GM23338 (cell line): Measurements from ENCODE around the gene STXBP5. TPM values are rescaled to one million over a fixed set of nuclear protein-coding genes. Genes with fewer than 3 reads are reported as not detected.

Experiments
- ATAC-seq: fragments of 200-7000 bp; cut with Tn5 transposase; 3 replicates; pipeline ENCODE4 v1.9.1; 2020
- DNase-seq: peaks from one replicate; pipeline ENCODE4 v3.0.0-alpha.2; 2015; ENCODE audit warnings: low spot score
- H2AFZ ChIP-seq: fragments of 200-600 bp; sonication (generic); 2 replicates; pipeline ENCODE4 v1.8.0; 2016; ENCODE audit warnings: antibody characterized with exemption, mild to moderate bottlenecking, moderate library complexity
- H3F3A ChIP-seq: fragments of 200-600 bp; sonication (generic); replicated peaks from 2 replicates; pipeline ENCODE4 v1.8.0; 2017; ENCODE audit warnings: antibody characterized with exemption, mixed run types, low read depth
- H3K27ac ChIP-seq: fragments of 200-600 bp; sonication (generic); 2 replicates; pipeline ENCODE4 v1.6.1; 2016; ENCODE audit warnings: low read depth
- H3K27me3 ChIP-seq: fragments of 200-600 bp; sonication (generic); 2 replicates; pipeline ENCODE4 v1.8.0; 2016; ENCODE audit warnings: mild to moderate bottlenecking, mixed run types, moderate library complexity; ENCODE audit not compliant: insufficient read depth
- H3K36me3 ChIP-seq: fragments of 200-600 bp; sonication (generic); 2 replicates; pipeline ENCODE4 v1.8.0; 2016; ENCODE audit warnings: mild to moderate bottlenecking; ENCODE audit not compliant: insufficient read depth
- H3K4me1 ChIP-seq: fragments of 200-600 bp; sonication (generic); 2 replicates; pipeline ENCODE4 v1.8.0; 2016; ENCODE audit warnings: mild to moderate bottlenecking, moderate library complexity; ENCODE audit not compliant: insufficient read depth
- H3K4me2 ChIP-seq: fragments of 200-600 bp; sonication (generic); 2 replicates; pipeline ENCODE4 v1.7.1; 2017; ENCODE audit warnings: mixed run types
- H3K4me3 ChIP-seq: fragments of 200-600 bp; sonication (generic); 2 replicates; pipeline ENCODE4 v1.6.1; 2016; ENCODE audit warnings: mixed run types
- H3K79me2 ChIP-seq: fragments of 200-600 bp; sonication (generic); replicated peaks from 2 replicates; pipeline ENCODE4 v1.8.0; 2017; ENCODE audit warnings: mild to moderate bottlenecking; ENCODE audit not compliant: insufficient read depth
- H3K9me2 ChIP-seq: fragments of 200-600 bp; sonication (generic); 2 replicates; pipeline ENCODE4 v1.8.0; 2017; ENCODE audit not compliant: insufficient read depth
- H4K20me1 ChIP-seq: fragments of 200-600 bp; sonication (generic); replicated peaks from 2 replicates; pipeline ENCODE4 v1.8.0; 2017; ENCODE audit warnings: mild to moderate bottlenecking; ENCODE audit not compliant: insufficient read depth
- H3K27ac Mint-ChIP-seq: 2 replicates; pipeline ENCODE4 v1.8.0; 2020; ENCODE audit warnings: inconsistent platforms, mild to moderate bottlenecking, moderate library complexity, mixed read lengths
- H3K27me3 Mint-ChIP-seq: 3 replicates; pipeline ENCODE4 v1.8.0; 2022; ENCODE audit warnings: low read depth, mild to moderate bottlenecking, moderate library complexity, mixed read lengths, inconsistent platforms; ENCODE audit not compliant: insufficient read depth, poor library complexity
- H3K36me3 Mint-ChIP-seq: 3 replicates; pipeline ENCODE4 v1.8.0; 2021; ENCODE audit warnings: low read depth, mild to moderate bottlenecking, inconsistent platforms, moderate library complexity, mixed read lengths
- H3K4me1 Mint-ChIP-seq: 3 replicates; pipeline ENCODE4 v1.8.0; 2020; ENCODE audit warnings: mild to moderate bottlenecking, inconsistent platforms, mixed read lengths
- H3K4me3 Mint-ChIP-seq: 3 replicates; pipeline ENCODE4 v1.8.0; 2021; ENCODE audit warnings: moderate library complexity, mild to moderate bottlenecking, inconsistent platforms, mixed read lengths
- H3K9me3 Mint-ChIP-seq: 3 replicates; pipeline ENCODE4 v1.8.0; 2020; ENCODE audit warnings: moderate library complexity, mild to moderate bottlenecking, inconsistent platforms, mixed read lengths
- CREB1 ChIP-seq: fragments of 250-450 bp; sonication (Bioruptor Pico); IDR thresholded peaks from 2 replicates; pipeline ENCODE4 v1.5.0; 2020; ENCODE audit warnings: low read depth, mild to moderate bottlenecking, moderate library complexity
- EZH2 ChIP-seq: fragments of 200-600 bp; sonication (generic); IDR thresholded peaks from one replicate; pipeline ENCODE4 v1.8.0; 2017; ENCODE audit warnings: antibody characterized with exemption, mild to moderate bottlenecking, low read depth; ENCODE audit not compliant: unreplicated experiment
- JUNB ChIP-seq: IDR thresholded peaks from one replicate; pipeline ENCODE4 v1.6.1; 2016; ENCODE audit warnings: antibody characterized with exemption; ENCODE audit not compliant: unreplicated experiment
- NANOG ChIP-seq: IDR thresholded peaks from 2 replicates; pipeline ENCODE4 v1.6.1; 2016; ENCODE audit warnings: antibody characterized with exemption, borderline replicate concordance
- POLR2AphosphoS5 ChIP-seq: IDR thresholded peaks from 2 replicates; pipeline ENCODE4 v1.6.1; 2016; ENCODE audit warnings: antibody characterized with exemption, low read depth
- STAT1 ChIP-seq: IDR thresholded peaks from one replicate; pipeline ENCODE4 v1.6.1; 2016; ENCODE audit warnings: antibody characterized with exemption; ENCODE audit not compliant: unreplicated experiment
- ZNF114 ChIP-seq: fragments of 250-450 bp; sonication (Bioruptor Pico); IDR thresholded peaks from 2 replicates; pipeline ENCODE4 v1.5.0; 2020; ENCODE audit warnings: mild to moderate bottlenecking, moderate library complexity
- ZNF331 ChIP-seq: fragments of 250-450 bp; sonication (Bioruptor Pico); IDR thresholded peaks from 2 replicates; pipeline ENCODE4 v1.5.0; 2020; ENCODE audit warnings: low read depth, mild to moderate bottlenecking, moderate library complexity
- polyA plus RNA-seq: library from polyadenylated mRNA; unstranded; fragments of >200 nt; fragmentation: Nextera tagmentation; extraction: Ambion mirVana; gene quantifications from 2 replicates; pipeline ENCODE4 v1.2.1, GENCODE V29; 2016
- total RNA-seq: library from RNA; depleted of rRNA; stranded (reverse); fragments of >200 nt; shearing (Covaris generic); gene quantifications from 2 replicates; pipeline ENCODE4 v1.2.3, GENCODE V29; 2014
- TF ChIP-seq, protein P1 (sequence below): IDR thresholded peaks from one replicate; pipeline ENCODE4 v1.6.1; 2018; ENCODE audit warnings: antibody characterized with exemption; ENCODE audit not compliant: unreplicated experiment
- TF ChIP-seq, protein P2 (sequence below): IDR thresholded peaks from 2 replicates; pipeline ENCODE4 v1.6.1; 2016; ENCODE audit warnings: antibody characterized with exemption
- TF ChIP-seq, protein P3 (sequence below), 2 experiments: fragments of 200-600 bp in 1 of 2; sonication (generic) in 1 of 2; conservative IDR thresholded peaks; 2 replicates each; pipeline versions ENCODE4 v1.5.1 to v1.6.1; 2016 to 2017; ENCODE audit warnings: antibody characterized with exemption in 2 of 2, low read depth in 2 of 2, mild to moderate bottlenecking in 2 of 2, moderate library complexity in 1 of 2

The STXBP5 gene
- total and polyA plus RNA-seq, 2 experiments from 2014 or later: 3.9 to 17.8 TPM

DNA sequence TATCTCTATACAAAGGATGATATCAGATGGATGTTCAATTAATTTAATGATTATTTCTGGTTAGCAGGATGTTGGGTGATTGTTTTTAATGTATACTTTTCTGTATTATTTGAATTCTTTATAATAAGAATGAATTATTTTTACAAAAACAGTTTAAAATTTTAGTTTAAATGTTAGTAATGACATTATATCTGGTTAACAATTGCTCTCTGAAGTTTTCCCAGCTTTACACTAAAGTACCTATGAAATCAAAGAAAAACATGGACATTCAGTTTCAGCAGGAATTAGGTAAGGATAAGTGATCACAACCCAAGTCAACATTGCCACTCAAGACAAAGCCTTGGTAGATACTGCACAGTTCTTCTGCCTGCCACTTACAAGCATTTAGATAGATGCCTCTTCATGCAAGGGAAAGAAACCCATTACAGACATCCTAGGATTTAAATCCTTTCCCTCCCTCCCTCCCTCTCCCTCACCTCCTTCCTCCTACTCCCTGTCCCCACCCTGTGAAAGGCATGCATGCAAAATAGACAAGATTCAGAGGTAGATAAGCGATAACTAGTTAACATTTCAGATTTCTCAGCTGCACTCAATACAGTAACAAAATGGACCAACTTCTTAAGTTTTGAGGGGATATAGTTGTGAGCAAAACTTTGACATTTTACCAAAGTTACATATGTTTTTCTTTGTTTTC lies 143.8 kb downstream of the STXBP5 start (continued):
- TF ChIP-seq NANOG: no peak
- no peak for TF ChIP-seq ZNF114 (CRISPR knock-in tag)
- no peak for TF ChIP-seq JUNB
- no peak for TF ChIP-seq ZNF331
- no peak for TF ChIP-seq POLR2AphosphoS5
- TF ChIP-seq, protein P1, sequence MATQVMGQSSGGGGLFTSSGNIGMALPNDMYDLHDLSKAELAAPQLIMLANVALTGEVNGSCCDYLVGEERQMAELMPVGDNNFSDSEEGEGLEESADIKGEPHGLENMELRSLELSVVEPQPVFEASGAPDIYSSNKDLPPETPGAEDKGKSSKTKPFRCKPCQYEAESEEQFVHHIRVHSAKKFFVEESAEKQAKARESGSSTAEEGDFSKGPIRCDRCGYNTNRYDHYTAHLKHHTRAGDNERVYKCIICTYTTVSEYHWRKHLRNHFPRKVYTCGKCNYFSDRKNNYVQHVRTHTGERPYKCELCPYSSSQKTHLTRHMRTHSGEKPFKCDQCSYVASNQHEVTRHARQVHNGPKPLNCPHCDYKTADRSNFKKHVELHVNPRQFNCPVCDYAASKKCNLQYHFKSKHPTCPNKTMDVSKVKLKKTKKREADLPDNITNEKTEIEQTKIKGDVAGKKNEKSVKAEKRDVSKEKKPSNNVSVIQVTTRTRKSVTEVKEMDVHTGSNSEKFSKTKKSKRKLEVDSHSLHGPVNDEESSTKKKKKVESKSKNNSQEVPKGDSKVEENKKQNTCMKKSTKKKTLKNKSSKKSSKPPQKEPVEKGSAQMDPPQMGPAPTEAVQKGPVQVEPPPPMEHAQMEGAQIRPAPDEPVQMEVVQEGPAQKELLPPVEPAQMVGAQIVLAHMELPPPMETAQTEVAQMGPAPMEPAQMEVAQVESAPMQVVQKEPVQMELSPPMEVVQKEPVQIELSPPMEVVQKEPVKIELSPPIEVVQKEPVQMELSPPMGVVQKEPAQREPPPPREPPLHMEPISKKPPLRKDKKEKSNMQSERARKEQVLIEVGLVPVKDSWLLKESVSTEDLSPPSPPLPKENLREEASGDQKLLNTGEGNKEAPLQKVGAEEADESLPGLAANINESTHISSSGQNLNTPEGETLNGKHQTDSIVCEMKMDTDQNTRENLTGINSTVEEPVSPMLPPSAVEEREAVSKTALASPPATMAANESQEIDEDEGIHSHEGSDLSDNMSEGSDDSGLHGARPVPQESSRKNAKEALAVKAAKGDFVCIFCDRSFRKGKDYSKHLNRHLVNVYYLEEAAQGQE: no peak
- TF ChIP-seq, protein P2, sequence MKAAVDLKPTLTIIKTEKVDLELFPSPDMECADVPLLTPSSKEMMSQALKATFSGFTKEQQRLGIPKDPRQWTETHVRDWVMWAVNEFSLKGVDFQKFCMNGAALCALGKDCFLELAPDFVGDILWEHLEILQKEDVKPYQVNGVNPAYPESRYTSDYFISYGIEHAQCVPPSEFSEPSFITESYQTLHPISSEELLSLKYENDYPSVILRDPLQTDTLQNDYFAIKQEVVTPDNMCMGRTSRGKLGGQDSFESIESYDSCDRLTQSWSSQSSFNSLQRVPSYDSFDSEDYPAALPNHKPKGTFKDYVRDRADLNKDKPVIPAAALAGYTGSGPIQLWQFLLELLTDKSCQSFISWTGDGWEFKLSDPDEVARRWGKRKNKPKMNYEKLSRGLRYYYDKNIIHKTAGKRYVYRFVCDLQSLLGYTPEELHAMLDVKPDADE: no peak
- no peak for TF ChIP-seq CREB1 (CRISPR knock-in tag)

DNA sequence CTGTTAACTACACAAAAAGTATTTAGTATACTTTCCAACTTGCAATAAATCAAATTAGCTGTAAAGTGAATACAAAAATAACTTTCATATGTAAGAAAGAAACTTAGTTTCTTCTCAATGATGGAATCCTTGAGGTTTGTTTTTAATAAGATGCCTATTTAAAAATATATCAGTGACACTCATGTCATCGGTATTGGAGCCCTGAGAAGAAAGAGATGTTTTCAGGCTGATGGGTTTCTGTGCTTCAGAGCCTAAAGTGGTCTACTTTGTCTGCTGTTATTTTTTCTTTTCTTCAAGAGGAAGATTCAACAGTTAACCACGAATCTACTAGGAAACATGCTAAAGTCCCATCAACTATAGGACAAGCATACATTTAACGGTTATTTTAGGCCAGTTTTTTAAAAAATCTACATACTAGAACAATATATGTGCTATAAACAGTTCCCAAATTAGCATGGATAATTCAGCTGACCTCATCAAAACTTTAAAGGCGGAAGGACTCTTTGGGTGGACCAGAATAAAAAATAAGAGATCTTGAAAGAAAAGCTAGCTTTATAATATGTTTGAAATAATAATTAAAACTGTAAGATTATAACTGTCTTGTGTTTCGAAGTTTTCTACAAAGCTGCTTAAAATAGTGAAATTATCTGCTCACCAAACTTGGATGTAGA lies 157.2 kb downstream of the STXBP5 start:
- DNase-seq: no peak
- no peaks in the 10 kb centered on the region for H3K27me3 Mint-ChIP-seq
- TF ChIP-seq EZH2: no peak
- TF ChIP-seq, protein P3, sequence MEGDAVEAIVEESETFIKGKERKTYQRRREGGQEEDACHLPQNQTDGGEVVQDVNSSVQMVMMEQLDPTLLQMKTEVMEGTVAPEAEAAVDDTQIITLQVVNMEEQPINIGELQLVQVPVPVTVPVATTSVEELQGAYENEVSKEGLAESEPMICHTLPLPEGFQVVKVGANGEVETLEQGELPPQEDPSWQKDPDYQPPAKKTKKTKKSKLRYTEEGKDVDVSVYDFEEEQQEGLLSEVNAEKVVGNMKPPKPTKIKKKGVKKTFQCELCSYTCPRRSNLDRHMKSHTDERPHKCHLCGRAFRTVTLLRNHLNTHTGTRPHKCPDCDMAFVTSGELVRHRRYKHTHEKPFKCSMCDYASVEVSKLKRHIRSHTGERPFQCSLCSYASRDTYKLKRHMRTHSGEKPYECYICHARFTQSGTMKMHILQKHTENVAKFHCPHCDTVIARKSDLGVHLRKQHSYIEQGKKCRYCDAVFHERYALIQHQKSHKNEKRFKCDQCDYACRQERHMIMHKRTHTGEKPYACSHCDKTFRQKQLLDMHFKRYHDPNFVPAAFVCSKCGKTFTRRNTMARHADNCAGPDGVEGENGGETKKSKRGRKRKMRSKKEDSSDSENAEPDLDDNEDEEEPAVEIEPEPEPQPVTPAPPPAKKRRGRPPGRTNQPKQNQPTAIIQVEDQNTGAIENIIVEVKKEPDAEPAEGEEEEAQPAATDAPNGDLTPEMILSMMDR (conservative IDR thresholded peaks at IDR 0.05; ENCODE audit: low read depth in 2 of 2): no peak
- TF ChIP-seq, protein P2: no peak
- no peak for TF ChIP-seq CREB1 (CRISPR knock-in tag)
- TF ChIP-seq STAT1: no peak
- no peak for TF ChIP-seq JUNB
- TF ChIP-seq, protein P1: no peak
- no peak for TF ChIP-seq POLR2AphosphoS5
- TF ChIP-seq ZNF114 (CRISPR knock-in tag): no peak
- TF ChIP-seq NANOG: no peak
- TF ChIP-seq ZNF331: no peak

More for the DNA sequence above, 157.2 kb downstream of the STXBP5 start:
- ATAC-seq: no peak
- H3K36me3 ChIP-seq: no peaks in the 10 kb centered on the region
- no peak overlapping the region for H3K27ac Mint-ChIP-seq
- peaks cover 5% of the 10 kb centered on the region; the same call in 1 of the 3 replicates for H3K36me3 Mint-ChIP-seq
- H3K4me2 ChIP-seq: no peak overlapping the region
- H3F3A ChIP-seq: no peaks in the 10 kb centered on the region
- H2AFZ ChIP-seq: no peak overlapping the region
- no peaks in the 10 kb centered on the region for H3K4me1 ChIP-seq
- no peak overlapping the region for H3K4me3 ChIP-seq
- H3K9me2 ChIP-seq: no peaks in the 10 kb centered on the region
- no peak overlapping the region for H3K27ac ChIP-seq
- H3K4me1 Mint-ChIP-seq: no peaks in the 10 kb centered on the region
- no peaks in the 10 kb centered on the region for H3K27me3 ChIP-seq
- no peaks in the 10 kb centered on the region for H3K9me3 Mint-ChIP-seq
- no peaks in the 10 kb centered on the region for H4K20me1 ChIP-seq
- no peak overlapping the region for H3K4me3 Mint-ChIP-seq
- H3K79me2 ChIP-seq: no peaks in the 10 kb centered on the region
